ENCODE data around the gene OSBPL5.

Gene OSBPL5, protein sequence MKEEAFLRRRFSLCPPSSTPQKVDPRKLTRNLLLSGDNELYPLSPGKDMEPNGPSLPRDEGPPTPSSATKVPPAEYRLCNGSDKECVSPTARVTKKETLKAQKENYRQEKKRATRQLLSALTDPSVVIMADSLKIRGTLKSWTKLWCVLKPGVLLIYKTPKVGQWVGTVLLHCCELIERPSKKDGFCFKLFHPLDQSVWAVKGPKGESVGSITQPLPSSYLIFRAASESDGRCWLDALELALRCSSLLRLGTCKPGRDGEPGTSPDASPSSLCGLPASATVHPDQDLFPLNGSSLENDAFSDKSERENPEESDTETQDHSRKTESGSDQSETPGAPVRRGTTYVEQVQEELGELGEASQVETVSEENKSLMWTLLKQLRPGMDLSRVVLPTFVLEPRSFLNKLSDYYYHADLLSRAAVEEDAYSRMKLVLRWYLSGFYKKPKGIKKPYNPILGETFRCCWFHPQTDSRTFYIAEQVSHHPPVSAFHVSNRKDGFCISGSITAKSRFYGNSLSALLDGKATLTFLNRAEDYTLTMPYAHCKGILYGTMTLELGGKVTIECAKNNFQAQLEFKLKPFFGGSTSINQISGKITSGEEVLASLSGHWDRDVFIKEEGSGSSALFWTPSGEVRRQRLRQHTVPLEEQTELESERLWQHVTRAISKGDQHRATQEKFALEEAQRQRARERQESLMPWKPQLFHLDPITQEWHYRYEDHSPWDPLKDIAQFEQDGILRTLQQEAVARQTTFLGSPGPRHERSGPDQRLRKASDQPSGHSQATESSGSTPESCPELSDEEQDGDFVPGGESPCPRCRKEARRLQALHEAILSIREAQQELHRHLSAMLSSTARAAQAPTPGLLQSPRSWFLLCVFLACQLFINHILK

DNA sequence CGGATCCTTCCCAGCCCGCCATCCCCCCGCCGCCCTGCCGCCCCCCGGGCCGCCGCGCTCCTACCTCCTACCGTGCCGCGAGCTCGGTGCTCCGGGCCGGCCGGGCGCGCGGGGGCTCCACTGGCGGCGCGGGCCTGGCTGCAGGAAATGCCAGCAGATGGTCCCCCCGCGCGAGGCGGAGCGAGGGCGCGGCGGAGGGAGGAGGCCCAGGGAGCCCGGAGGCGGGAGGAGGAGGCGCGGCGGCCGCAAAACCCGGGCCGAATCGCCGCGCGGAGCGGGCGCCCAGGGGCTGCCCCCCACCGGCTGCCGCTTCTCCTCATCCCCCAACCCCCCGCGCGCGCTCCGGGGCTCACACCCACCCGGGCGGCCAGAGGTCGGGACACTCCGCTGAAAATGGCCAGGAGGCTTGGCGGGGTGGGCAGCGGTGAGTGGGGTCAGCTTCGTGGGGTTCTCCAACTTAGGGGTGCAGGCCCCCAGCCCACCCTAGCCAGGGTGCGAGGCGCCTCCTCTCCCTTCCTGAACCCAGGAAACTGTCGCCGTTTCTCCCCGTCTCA is at the start of gene OSBPL5:
Gene OSBPL5, minus strand, starts transcription at position 159 of the 554 bp plus-strand sequence. CDS start 36,162 bp downstream, outside the sequence.
- DNase-seq (ENCODE audit: low read depth in 2 of 2) = peak; percentile 19 to 28

DNA sequence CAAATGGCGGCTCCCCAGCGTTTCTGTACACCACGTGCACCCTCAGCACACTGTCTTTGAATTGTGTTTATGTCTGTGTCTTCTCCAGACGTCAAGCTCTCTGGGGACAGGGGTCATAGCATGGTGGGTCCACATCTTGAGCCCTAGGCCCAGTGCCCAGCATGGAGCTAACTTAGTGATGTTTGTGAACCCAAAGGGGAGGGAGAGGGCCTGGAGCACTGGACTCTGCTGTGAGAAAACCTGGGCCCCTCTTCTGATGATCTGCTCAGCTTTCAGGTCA is 49.2 kb upstream of the OSBPL5 start:
- no peak for DNase-seq (ENCODE audit: low read depth in 2 of 2)

DNA sequence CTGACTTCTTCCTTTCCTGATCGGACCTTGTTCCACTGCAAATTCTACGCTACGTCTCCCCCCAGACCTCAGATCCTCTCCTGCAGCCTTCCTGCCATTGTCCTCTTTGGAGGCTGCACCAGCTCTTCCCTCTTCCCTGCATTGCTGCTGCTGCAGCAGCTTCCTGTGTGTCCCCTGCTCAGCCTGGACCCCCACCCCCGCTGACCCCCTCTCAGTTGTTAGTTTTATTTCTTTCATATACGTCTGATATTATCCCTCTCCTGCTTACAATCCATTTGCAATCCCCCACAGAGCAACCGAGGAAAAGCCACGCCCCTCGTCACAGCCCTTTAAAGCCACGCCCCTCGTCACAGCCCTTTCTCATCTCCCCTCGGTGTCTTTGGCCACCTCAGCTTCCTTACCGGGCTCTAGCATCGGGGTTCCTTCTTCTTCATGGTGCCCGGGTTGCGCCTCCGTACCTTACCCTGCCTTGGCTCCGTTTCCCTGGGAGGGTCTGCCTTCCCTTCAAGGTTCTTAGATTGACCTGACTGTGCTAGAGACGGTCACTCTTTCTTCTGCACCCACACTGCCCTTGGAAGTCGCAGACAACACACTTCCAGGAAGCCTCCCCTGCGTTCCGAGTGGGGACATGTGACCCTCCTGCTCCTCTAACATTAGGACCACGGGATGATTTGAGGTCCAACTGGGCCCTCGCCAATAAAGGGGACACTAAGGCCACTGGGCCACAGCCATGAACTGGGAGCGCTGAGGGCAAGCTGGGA is 48.7 kb upstream of the OSBPL5 start:
- DNase-seq (ENCODE audit: low read depth in 2 of 2) = no peak

DNA sequence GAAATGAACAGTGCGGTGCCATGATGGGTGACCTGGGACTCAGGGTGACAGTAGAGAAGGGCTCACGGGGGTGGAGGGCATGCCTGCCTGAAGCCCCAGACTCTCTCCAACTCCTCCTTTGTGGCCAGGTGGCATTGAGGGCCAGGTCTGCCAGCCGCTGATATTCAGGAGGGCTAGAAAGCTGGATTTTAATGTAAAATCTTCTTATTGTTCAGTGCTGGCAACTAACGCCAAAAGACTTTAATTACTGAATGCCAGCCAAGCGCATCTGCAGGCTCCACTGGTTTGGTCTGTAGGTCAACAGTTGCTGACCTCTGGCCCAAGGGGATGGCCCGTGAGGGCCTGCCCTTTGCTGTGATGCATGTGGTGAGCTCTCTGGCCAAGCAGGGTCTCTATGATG is 43.2 kb upstream of the OSBPL5 start:
- DNase-seq (ENCODE audit: low read depth in 2 of 2) = no peak

DNA sequence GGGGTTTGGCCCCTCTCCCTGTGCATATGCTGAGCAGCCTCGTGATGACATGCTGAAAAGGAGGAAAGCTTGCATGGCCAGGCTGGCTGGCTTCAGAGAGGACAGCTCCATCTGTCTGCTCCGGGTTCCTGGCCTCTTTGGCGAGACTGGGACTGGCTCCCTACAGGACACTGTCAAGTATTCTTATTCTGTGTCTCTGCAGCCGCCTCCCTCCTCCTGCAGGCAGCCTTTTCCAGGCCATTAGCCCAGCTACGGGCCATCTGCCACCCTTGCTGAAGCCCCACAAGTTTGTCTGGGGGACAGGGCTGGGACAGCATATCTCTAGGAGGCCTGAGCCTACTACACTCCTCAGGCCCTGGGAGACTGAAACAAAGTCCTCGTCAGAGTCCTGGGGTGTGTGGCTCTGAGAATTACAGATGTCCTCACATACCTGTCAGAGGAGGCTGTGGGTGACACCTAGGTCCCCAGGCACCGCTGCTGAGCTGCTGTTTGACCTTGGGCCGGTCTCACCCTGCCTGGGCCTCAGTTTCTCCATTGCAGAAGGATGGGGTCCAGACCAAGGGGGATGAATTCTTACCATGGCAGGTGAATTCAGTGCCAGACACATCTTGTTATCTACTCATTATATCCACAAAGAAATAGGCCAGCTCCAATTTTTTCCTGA is 42.5 kb upstream of the OSBPL5 start:
- no peak for DNase-seq (ENCODE audit: low read depth in 2 of 2)

DNA sequence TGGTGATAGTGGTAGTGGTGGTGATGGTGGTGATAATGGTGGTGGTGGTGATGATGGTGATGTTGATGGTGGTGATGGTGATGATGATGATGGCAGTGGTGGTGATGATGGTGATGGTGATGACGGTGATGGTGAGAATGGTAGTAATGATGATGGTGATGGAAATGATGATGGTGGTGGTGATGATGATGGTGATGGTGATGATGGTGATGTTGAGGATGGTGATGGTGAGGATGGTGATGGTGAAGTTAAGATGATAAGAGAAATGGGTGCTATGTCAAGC is 41.8 kb upstream of the OSBPL5 start:
- no peak for DNase-seq (ENCODE audit: low read depth in 2 of 2)

DNA sequence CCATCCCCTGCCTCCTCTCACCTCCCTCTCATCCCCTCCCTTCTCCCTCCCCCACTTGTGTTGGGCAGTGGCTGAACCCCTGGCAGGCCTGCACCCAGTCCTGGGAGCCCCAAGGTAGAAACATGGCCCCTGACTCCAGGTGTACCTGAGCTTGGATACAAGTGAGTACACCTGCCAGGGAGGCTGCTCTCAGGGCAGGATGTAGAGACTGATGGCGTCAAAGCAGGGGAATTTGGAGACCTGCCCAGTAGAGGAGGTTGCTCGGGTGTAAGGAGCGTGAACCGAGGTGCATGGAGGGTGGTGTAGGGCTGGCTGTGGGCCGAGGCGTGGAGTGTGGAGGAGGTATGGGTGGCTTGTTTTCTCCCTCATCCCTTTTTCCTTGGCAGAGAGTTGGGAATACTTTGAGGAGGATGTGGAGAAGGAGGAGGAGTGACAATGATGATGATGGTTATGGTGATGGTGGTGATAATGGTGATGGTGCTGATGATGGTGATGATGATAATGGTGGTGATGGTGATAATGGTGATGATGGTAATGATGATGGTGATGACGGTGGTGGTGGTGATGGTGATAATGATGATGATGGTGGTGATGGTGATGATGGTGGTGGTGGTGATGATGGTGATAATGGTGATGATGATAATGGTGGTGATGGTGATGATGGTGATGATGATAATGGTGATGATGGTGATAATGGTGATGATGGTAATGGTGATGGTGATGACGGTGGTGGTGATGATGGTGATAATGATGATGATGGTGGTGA is 41.2 kb upstream of the OSBPL5 start:
- DNase-seq (ENCODE audit: low read depth in 2 of 2) = no peak

DNA sequence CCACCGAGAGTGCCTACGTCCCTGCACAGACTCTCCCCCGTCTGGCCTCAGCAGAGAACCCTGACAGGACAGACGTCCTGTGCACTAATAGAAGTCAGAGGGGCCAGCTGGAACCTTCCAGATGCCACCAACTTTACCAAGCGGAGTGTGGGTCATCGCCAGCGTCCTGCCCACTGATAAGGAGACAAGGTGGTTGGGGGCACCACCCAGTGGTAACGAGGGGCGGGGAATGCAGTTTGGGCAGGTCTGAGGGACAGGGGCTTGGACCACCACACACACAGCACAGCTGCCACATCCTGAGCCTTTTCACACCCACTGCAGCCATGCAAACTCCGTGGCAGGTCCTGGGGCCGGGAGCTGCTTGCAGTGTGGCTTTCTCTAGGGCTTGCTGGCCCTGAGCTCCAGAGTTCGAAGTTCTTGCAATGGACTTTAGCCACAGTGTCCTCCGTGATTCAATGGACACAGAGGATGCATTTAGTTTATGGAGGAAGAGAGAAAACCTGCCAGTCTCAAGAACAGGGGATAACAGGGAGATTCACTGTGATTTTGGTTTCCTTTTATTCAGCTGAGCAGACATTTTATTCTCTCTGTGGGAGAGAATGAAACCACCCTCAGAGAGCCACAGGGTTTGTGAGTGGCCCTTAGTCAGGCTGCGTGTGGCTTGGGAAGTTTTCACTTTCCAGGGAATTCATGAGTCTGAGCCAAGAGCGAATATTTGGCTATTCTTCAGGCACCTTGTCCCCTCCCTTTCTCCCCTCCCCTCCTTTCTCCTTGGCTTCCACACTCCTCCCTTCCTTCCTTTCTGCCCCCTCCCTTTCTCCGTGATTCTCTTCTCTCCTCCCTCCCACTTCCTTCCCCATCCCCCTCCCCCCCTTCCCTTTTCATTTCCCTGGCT is 40.4 kb upstream of the OSBPL5 start:
- DNase-seq (ENCODE audit: low read depth in 2 of 2) = no peak

DNA sequence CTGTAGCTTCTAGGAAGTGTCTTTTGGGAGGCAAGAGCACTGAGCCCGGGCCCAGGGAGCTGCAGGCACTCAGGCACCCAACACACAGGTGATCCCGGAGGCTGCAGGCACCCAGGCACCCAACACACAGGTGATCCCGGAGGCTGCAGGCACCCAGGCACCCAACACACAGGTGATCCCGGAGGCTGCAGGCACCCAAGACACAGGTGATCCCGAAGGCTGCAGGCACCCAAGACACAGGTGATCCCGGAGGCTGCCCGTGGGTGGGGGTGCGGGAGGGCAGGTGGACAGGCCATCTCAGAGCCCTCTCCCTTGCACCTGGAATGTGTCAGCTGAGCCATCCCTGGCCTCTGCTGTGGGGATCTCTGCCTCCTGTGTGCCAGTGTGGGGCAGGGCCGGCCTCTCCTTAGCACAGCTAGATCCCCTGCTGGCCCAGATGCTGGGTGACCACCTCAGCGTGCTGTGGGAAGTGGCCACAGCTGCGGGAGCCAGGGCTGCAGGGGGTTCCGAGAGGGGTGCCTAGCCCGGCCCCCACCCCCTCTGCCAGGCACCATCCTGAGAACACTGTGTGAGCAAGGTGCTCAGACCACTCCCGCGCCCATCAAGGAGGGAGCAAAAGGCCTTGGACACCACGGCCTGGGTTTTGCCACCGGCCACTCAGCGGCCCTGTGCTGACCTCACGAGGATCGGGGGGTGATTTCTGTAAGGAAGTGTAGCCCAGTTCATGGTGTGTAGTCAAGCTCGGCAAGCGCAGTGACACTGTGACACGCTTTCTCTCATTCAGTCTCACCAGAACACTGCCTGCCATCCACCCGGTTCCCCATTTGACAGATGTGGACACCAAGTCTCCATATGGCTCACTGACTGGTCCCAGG is 39.3 kb upstream of the OSBPL5 start:
- DNase-seq (ENCODE audit: low read depth in 2 of 2) = no peak

DNA sequence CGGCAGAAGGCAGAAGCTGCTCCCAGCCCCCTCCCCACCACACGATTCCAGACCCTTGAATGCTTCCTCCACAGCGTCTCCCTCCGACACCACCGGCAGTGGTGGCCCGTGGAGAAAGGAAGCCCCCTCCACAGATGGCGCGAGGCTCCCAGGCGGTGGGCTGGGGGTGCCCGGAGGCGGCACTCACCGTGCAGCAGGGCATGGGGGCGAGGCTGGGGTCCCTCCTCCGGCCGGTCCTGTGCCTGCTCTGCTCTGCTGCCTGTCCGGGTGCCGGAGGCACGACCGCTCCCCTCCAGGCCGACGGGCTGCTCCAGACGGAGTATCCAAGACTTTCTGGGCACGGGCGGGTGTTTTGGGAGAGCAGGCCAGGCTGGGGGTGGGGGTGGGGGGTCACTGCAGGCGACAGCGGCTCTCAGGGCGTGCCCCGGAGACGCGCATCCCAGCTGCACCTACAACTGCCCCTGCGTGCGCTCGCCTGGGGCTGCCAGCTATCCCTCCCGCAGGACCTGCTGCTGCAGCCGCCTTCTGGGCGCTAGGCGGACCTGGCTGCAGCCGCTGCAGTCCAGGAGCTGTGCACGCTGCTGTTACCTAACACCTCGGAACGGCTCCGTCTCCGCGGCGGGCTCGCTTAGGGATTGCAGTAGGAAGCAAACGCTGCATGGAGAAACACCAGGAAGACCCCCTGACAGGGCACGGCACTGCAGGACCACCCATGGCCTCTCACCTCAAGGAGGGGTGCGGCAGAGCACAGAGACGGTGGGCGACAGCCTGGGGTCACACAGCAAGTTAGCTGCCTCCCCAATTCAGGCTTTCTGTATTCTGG is 38.3 kb upstream of the OSBPL5 start:
- DNase-seq (ENCODE audit: low read depth in 2 of 2) = no peak

DNA sequence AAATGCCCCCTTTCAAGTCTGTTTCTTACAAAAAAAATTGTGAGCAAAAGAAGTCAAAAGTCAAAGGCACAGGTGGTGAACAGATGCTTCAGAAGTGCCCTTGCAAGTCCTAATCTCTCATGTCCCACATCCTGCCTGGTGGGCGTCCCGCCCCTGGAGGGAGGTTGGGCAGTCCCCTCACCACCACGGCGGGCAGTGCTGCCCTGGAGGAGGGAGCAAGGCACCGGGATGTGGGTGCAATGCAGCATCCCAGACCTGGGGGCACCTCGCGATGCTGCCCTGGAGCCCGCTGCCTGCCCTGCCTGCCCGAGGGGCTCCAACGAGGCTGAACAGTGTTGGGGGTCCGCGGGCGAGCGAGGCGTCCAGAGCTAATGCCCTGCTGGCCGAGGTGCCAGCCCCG is 37.6 kb upstream of the OSBPL5 start:
- DNase-seq (ENCODE audit: low read depth in 2 of 2) = no peak

DNA sequence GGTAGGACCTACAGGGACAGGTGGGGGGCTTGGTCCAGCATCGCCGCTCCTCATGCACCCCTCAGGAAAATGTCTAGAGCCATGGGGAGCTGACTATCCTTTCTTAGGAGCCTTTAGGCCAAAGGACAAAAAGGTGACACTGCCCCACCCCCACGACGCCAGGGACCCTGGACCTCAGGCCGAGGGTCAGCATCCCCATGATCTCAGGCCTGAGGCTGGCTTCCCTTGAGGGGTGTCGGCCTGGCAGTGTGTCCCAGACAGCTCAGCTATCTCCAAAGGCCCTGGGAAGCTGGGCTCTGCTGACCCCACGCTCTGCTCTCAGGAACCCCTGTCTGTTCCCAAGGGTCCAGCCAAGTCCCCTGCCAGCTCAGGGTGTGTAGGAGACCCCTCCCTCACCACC is 37.2 kb upstream of the OSBPL5 start:
- DNase-seq (ENCODE audit: low read depth in 2 of 2) = no peak

DNA sequence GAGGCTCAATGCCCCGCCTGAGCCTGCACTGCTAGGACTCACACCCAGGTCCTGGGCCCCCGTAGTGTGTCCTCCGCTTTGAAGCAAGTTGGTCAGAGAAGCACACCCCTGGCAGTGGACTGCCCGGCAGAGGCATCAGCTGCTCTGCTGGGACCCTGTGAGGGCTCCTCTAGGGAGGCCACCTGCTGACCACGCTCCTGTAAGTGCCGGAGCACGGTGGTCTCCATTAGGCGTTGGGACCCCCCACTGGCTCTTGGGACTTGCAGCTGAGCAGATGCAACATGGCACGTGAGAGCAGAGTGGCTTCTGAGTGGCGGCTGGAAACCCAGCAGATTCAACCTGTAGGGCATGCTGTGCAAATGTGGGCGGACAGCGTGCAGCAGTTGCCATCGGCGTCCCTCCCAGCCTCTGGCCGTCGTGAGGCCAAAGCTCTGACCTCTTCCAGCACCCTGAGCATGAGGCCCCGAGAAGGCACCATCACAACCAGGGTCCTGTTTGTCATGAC is 36.6 kb upstream of the OSBPL5 start:
- no peak for DNase-seq (ENCODE audit: low read depth in 2 of 2)

DNA sequence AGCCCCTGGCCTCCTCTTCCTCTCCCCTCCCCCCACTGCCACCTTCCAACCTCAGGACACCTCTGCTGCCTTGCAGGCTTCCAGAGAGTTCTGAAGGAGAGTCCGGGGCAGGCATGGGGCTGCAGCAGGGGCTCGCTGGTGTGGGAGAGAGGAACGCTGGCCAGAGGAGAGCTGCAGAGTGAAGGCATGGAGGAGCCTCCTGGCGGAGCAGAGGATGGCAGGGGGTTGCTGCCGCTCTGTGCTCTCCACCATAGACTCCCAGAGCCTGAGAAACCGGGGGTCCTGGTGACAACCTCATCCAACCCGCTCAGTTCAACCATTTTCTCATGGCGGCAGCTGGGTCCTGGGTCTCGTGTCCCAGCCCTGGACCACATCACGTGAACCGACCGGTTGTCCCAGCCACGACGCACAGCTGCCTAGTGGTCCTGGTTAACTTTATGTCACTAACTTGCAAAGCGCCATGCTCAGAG is 36.0 kb upstream of the OSBPL5 start:
- no peak for DNase-seq (ENCODE audit: low read depth in 2 of 2)

DNA sequence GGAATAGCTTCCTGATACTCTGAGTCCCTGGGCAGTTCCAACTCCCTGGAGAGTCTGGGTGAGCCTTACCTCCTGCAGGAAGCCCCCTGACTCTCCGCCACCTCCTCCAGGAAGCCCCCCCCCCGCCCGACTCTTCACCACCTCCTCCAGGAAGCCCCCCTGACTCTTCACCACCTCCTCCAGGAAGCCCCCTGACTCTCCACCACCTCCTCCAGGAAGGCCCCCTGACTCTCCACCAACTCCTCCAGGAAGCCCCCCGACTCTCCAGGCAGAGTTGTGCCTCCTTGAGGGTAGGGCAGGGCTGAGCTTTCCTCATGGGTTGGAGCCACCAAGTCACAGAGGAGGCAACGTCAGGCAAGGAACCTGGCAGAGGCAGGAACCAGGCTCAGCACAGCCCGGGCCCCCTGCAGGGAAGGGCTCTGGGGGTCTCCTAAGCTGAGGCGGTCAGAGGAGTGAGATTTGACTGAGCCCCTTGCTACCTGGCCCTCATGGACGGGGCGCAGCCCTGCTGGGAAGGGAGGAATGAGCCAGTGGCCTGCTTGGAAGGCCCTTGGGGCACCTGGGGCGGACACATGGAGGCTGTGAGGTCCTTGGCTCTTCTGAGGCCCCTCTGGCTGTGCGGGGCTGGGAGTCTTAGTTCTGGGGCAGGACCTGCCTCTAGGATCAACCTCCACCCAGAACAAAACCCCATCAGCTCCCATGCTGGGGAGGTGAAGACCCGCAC is 35.4 kb upstream of the OSBPL5 start:
- DNase-seq (ENCODE audit: low read depth in 2 of 2) = no peak

DNA sequence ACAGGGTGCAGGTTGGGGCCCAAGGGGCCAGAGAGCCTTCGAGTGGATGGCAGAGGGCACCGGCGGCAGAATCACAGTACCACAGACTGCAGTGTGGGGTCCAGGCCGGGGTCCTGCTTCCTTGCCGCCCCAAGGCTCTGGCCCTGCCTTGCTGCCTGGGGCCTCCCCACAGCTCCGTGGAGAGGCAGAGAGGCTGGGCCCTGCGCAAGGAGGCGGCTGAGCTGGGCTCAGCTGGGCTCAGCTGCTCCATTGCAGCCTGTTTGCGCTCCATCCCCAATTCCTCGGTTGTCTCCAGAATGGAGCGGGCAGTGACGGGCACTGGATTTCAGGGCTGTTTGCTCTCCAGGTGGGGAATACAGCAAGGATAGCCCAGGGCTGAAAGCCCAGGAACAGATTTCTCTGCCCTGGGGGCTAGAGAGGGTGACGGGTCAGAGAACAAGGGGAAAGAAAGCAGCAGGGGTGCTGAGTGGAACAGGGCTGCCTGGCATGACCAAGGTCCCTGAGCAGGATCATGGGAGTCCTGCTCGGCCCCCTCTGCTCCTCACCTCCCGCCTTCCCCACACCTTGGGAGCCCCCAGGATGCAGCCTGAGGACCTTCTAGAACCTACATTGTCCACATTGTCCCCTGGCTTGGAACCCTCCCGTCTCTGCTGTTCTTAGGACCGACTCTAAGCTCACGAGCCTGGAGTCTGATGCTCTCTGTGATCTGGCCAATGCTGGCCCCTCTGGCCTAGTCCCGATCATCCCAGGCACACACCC is 34.6 kb upstream of the OSBPL5 start:
- DNase-seq (ENCODE audit: low read depth in 2 of 2) = no peak

All from stimulated activated CD8-positive, alpha-beta memory T cell treated with anti-CD3 and anti-CD28 coated beads, Interleukin-7, amount 100 ng/mL, for 1 hour (primary cell).